Stimulated activated CD4-positive, alpha-beta T cell treated with anti-CD3 and anti-CD28 coated beads, Interleukin-12 subunit alpha, Interleukin-12 subunit beta, amount 100 ng/mL, for 4 hours (primary cell): ENCODE results near the gene ZNF189.

Experiments
- DNase-seq: peaks from one replicate; pipeline ENCODE4 v3.0.0-alpha.2; 2020

The ZNF189 gene

GRCh38 chr9:101457003-101457402 lies 58.4 kb downstream of the ZNF189 start:
- DNase-seq: no peak

GRCh38 chr9:101458963-101459631 lies 60.4 kb downstream of the ZNF189 start:
- DNase-seq: no peak
